Measurements from ENCODE around the gene NELFA. TPM values are rescaled to one million over a fixed set of nuclear protein-coding genes. Genes with fewer than 3 reads are reported as not detected.
A peak's percentile ranks its signal among the peaks of the same experiment; 100 is the strongest.

NELFA gene
- total RNA-seq, 1 donor: 19.9 TPM

DNA sequence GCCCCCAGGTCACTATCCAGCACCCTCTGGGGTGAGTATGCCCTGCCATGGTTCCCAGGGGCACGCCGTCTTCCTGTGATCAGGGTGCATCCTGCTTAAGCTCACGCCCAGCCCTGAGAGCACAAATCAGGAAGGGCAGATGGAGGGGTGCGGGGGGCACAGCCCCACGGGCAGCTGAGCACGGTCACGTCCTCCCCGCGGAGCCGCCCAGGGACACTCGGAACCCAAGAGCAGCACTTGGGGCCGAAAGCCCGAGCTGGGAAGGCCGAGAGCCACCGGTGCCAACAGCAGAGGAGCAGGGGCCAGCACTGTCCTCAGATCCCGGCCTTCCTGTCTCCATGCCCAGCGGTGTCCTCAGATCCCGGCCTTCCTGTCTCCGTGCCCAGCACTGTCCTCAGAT, 21.5 kb downstream of the NELFA start:
- Histone ChIP-seq H3K79me2 (ENCODE audit: insufficient read depth, low read length) (peaks cover 9% of the 10 kb centered on the region), H3K27me3 (ENCODE audit: insufficient read depth, low read length) (no peaks in the 10 kb centered on the region), H4K20me1 (ENCODE audit: insufficient read depth, low read length) (peaks cover 16% of the 10 kb centered on the region), H3K36me3 (ENCODE audit: insufficient read depth, low read length) (peaks cover 24% of the 10 kb centered on the region), H3K4me1 (ENCODE audit: insufficient read depth, low read length) (no peaks in the 10 kb centered on the region), H2AFZ (ENCODE audit: low read length) (no peak overlapping the region), H3K27ac (ENCODE audit: low read depth, low read length) (no peak overlapping the region), H3K4me2 (ENCODE audit: insufficient read depth, low read length) (no peak overlapping the region), H3K4me3 (ENCODE audit: insufficient read depth, low read length) (no peak overlapping the region), H3K9me3 (ENCODE audit: low read depth, low read length) (no peaks in the 10 kb centered on the region)
- DNase-seq (ENCODE audit: insufficient read length, low spot score, missing footprints): peak; percentile 66
- TF ChIP-seq, protein P1, sequence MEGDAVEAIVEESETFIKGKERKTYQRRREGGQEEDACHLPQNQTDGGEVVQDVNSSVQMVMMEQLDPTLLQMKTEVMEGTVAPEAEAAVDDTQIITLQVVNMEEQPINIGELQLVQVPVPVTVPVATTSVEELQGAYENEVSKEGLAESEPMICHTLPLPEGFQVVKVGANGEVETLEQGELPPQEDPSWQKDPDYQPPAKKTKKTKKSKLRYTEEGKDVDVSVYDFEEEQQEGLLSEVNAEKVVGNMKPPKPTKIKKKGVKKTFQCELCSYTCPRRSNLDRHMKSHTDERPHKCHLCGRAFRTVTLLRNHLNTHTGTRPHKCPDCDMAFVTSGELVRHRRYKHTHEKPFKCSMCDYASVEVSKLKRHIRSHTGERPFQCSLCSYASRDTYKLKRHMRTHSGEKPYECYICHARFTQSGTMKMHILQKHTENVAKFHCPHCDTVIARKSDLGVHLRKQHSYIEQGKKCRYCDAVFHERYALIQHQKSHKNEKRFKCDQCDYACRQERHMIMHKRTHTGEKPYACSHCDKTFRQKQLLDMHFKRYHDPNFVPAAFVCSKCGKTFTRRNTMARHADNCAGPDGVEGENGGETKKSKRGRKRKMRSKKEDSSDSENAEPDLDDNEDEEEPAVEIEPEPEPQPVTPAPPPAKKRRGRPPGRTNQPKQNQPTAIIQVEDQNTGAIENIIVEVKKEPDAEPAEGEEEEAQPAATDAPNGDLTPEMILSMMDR (IDR thresholded peaks at IDR 0.05; ENCODE audit: extremely low read depth, low read depth, low read length): no peak

DNA sequence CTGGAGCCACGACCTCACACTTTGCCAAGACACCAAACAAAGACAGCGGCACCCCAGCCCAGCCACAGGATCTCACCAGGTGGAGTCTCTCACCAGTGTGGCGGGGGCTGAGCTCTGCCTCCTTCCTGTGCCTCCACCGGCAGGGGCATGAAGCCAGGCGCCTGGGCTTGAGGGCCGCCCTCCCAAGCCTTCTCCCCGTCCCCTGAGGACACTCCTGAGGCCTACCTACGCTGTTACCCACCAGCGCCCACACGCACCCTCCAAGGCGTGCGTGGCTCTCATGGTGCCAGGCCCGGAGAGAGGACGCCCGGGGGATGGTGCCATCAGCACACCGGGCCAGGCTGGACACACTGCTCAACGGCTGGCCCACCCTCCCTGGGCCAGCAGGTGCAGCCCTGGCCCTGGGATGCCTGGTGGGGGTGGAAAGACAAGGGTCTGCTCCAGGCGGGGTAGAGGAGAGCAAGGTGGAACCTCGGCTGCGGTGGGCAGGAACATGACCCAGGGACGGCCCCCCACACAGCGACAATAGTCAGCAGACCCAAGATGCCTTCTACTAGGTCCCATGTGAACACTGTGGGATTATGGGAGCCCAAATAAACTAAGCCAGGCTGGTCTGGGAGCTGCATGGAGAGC, 22.1 kb downstream of the NELFA start:
- Histone ChIP-seq H3K79me2 (ENCODE audit: insufficient read depth, low read length) (peaks cover 4% of the 10 kb centered on the region), H2AFZ (ENCODE audit: low read length) (no peak overlapping the region), H3K27me3 (ENCODE audit: insufficient read depth, low read length) (no peaks in the 10 kb centered on the region), H3K36me3 (ENCODE audit: insufficient read depth, low read length) (peaks cover 30% of the 10 kb centered on the region), H3K4me3 (ENCODE audit: insufficient read depth, low read length) (no peak overlapping the region), H3K27ac (ENCODE audit: low read depth, low read length) (no peak overlapping the region), H3K4me2 (ENCODE audit: insufficient read depth, low read length) (no peak overlapping the region), H3K4me1 (ENCODE audit: insufficient read depth, low read length) (no peaks in the 10 kb centered on the region), H3K9me3 (ENCODE audit: low read depth, low read length) (no peaks in the 10 kb centered on the region), H4K20me1 (ENCODE audit: insufficient read depth, low read length) (peaks cover 12% of the 10 kb centered on the region)
- TF ChIP-seq, protein P1 (IDR thresholded peaks at IDR 0.05; ENCODE audit: extremely low read depth, low read depth, low read length): no peak
- peak; percentile 79 for DNase-seq (ENCODE audit: insufficient read length, low spot score, missing footprints)

DNA sequence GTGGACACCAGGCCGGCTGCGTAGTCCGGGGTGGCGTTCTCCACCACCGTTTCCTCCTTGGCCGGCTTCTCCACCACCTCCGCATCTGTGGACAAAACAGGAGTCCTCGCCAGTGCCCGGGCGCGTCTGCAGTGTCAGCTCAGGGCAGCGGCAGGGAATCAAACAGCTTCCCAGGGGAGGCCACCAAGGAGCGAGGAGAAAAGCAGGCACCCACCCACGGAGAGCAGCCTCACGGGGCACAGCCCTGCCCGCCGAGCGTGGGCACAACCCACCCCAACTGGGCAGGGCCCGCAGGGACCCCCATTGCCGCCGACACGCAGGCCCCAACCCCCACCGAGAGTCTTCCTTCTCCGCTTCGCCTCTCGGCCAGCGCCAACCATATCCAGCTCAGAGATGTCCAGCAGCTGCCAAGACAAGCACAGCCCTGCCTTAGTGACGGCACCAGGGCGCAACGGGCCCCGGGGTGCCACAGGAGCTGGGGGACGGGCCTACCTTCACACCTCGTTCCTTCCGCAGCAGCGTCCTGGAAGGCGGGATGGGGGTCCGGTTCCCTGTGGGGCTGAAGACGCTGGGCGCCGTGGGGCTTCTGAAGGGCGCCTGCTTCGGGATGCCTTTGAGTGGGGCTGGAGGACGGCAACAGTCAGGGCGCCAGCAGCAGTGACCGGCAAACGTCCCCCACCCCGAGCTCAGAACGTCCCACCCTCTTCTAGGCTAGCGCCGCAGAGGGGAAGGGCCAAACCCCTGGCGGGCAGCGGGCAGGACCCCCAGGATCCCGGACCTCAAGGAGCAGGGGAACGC, 22.8 kb downstream of the NELFA start:
- peak; percentile 82 for DNase-seq (ENCODE audit: insufficient read length, low spot score, missing footprints)
- Histone ChIP-seq H4K20me1 (ENCODE audit: insufficient read depth, low read length) (peaks cover 9% of the 10 kb centered on the region), H3K4me2 (ENCODE audit: insufficient read depth, low read length) (no peak overlapping the region), H3K79me2 (ENCODE audit: insufficient read depth, low read length) (peaks cover under 1% of the 10 kb centered on the region), H3K27ac (ENCODE audit: low read depth, low read length) (no peak overlapping the region), H3K4me1 (ENCODE audit: insufficient read depth, low read length) (no peaks in the 10 kb centered on the region), H2AFZ (ENCODE audit: low read length) (no peak overlapping the region), H3K4me3 (ENCODE audit: insufficient read depth, low read length) (no peak overlapping the region), H3K9me3 (ENCODE audit: low read depth, low read length) (no peaks in the 10 kb centered on the region), H3K27me3 (ENCODE audit: insufficient read depth, low read length) (no peaks in the 10 kb centered on the region), H3K36me3 (ENCODE audit: insufficient read depth, low read length) (peaks cover 33% of the 10 kb centered on the region)
- TF ChIP-seq, protein P1 (IDR thresholded peaks at IDR 0.05; ENCODE audit: extremely low read depth, low read depth, low read length): no peak

DNA sequence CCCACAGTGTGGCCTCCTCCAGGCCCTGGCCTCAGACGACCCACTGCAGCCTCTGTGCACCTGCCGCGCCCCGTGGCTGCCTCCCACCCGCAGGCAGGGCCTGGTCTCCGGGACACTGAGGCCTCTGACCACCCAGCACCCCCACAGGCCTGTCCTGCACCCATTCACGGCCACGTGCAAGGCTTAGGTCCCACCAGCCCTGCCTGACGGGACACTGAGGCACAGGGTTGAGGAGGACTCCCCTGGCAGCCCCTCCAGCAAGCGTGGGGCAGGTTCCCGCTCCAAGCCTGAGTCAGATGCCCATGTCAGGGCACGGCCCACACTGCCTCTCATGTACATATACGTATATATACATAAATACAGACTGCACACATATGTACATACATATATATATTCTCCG, 23.5 kb downstream of the NELFA start:
- Histone ChIP-seq H3K4me3 (ENCODE audit: insufficient read depth, low read length) (no peak overlapping the region), H3K79me2 (ENCODE audit: insufficient read depth, low read length) (no peaks in the 10 kb centered on the region), H3K27me3 (ENCODE audit: insufficient read depth, low read length) (no peaks in the 10 kb centered on the region), H3K9me3 (ENCODE audit: low read depth, low read length) (no peaks in the 10 kb centered on the region), H3K27ac (ENCODE audit: low read depth, low read length) (no peak overlapping the region), H3K4me2 (ENCODE audit: insufficient read depth, low read length) (no peak overlapping the region), H3K4me1 (ENCODE audit: insufficient read depth, low read length) (no peaks in the 10 kb centered on the region), H3K36me3 (ENCODE audit: insufficient read depth, low read length) (peaks cover 38% of the 10 kb centered on the region), H2AFZ (ENCODE audit: low read length) (no peak overlapping the region), H4K20me1 (ENCODE audit: insufficient read depth, low read length) (peaks cover 9% of the 10 kb centered on the region)
- TF ChIP-seq, protein P1 (IDR thresholded peaks at IDR 0.05; ENCODE audit: extremely low read depth, low read depth, low read length): no peak
- no peak for DNase-seq (ENCODE audit: insufficient read length, low spot score, missing footprints)
